Testis (tissue), 2 donors: ENCODE measurements around the gene RNASEL.

Experiments
- POLR2A ChIP-seq: fragments of 450-650 bp; IDR thresholded peaks from one replicate; pipeline ENCODE4 v1.6.1; 2017; ENCODE audit warnings: antibody characterized with exemption, mild to moderate bottlenecking, moderate library complexity
- TF ChIP-seq, protein P1 (sequence below), 3 experiments: fragments of 450-650 bp in 2 of 3; fragments of 200-600 bp in 1 of 3; sonication (generic) in 1 of 3; IDR thresholded peaks; one replicate each; pipeline ENCODE4 v1.5.1; 2016 to 2019; ENCODE audit warnings: antibody characterized with exemption in 3 of 3, mild to moderate bottlenecking in 2 of 3, moderate library complexity in 1 of 3

DNA sequence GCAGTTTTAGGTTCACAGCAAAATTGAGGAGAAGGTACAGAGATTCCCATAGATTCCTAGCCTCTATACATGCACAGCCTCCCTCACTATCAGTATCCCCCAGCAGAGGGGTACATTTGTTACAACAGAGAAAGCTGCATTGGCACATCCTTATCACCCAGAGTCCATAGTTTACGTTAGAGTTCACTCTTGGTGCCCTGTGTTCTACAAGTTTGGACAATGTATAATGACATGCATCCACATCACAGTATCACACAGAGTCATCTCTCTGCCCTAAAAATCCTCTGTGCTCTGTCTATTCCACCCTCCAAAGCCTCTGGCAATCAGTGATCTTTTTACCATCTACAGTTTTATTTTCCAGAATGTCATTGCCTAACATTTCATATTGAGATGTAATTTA lies 37.5 kb upstream of the RNASEL start:
- TF ChIP-seq POLR2A = no peak
- TF ChIP-seq, protein P1, sequence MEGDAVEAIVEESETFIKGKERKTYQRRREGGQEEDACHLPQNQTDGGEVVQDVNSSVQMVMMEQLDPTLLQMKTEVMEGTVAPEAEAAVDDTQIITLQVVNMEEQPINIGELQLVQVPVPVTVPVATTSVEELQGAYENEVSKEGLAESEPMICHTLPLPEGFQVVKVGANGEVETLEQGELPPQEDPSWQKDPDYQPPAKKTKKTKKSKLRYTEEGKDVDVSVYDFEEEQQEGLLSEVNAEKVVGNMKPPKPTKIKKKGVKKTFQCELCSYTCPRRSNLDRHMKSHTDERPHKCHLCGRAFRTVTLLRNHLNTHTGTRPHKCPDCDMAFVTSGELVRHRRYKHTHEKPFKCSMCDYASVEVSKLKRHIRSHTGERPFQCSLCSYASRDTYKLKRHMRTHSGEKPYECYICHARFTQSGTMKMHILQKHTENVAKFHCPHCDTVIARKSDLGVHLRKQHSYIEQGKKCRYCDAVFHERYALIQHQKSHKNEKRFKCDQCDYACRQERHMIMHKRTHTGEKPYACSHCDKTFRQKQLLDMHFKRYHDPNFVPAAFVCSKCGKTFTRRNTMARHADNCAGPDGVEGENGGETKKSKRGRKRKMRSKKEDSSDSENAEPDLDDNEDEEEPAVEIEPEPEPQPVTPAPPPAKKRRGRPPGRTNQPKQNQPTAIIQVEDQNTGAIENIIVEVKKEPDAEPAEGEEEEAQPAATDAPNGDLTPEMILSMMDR (IDR thresholded peaks at IDR 0.05) = no peak
